ENCODE results near the gene CASP8.

GRCh38 chr2:201219328-201220096, 40.8 kb upstream of the CASP8 start:
- no peak for TF ChIP-seq CTCF (IDR thresholded peaks at IDR 0.05)
- no peak for TF ChIP-seq POLR2A (IDR thresholded peaks at IDR 0.05)

Data from Peyer's patch (tissue), 4 donors.